K562 (cell line): Measurements from ENCODE around the gene TMEM116. TPM values are rescaled to one million over a fixed set of nuclear protein-coding genes. Genes with fewer than 3 reads are reported as not detected.

Source experiments
- C11orf30 ChIP-seq: fragments of 450-650 bp; IDR thresholded peaks from 2 replicates; pipeline ENCODE4 v1.6.1; 2016; ENCODE audit warnings: low read depth, mild to moderate bottlenecking
- CBFA2T3 ChIP-seq: fragments of 450-650 bp; IDR thresholded peaks from 2 replicates; pipeline ENCODE4 v1.6.1; 2017
- ELF1 ChIP-seq: fragments of 200-800 bp; sonication (Bioruptor generic); IDR thresholded peaks from 2 replicates; pipeline ENCODE4 v1.6.1; 2016; ENCODE audit warnings: missing genetic modification characterization, missing compliant biosample characterization
- MEIS2 ChIP-seq: fragments of 450-650 bp; IDR thresholded peaks from 2 replicates; pipeline ENCODE4 v1.6.1; 2014; ENCODE audit warnings: mild to moderate bottlenecking; ENCODE audit not compliant: partially characterized antibody
- NRF1 ChIP-seq, 2 experiments: fragments of 450-650 bp; IDR thresholded peaks in 1 of 2; conservative IDR thresholded peaks in 1 of 2; 2 replicates each; pipeline ENCODE4 v1.6.1; 2014; ENCODE audit warnings: mild to moderate bottlenecking in 2 of 2
- SMAD3 ChIP-seq: fragments of 450-650 bp; formaldehyde crosslinking; conservative IDR thresholded peaks from 2 replicates; pipeline ENCODE4 v1.4.0; 2020; ENCODE audit warnings: mild to moderate bottlenecking
- SMARCC2 ChIP-seq: fragments of 450-650 bp; IDR thresholded peaks from 2 replicates; pipeline ENCODE4 v1.6.1; 2017; ENCODE audit warnings: antibody characterized with exemption, moderate library complexity, mild to moderate bottlenecking, low read depth
- TAF1 ChIP-seq: IDR thresholded peaks from 2 replicates; pipeline ENCODE4 v1.6.1; 2011; ENCODE audit warnings: mild to moderate bottlenecking, low read length, moderate library complexity; ENCODE audit not compliant: insufficient read depth, control insufficient read depth, severe bottlenecking; ENCODE audit errors: extremely low read depth
- TCF3 ChIP-seq: sonication (generic); formaldehyde crosslinking; IDR thresholded peaks from 2 replicates; pipeline ENCODE4 v1.4.0; 2020; ENCODE audit warnings: mild to moderate bottlenecking, missing genetic modification reagents
- U2AF1 ChIP-seq: fragments of 200-400 bp; formaldehyde crosslinking; optimal IDR thresholded peaks from 2 replicates; pipeline ENCODE3; 2017; ENCODE audit warnings: mild to moderate bottlenecking, low read depth, low read length, moderate library complexity
- ZNF134 ChIP-seq: fragments of 250-450 bp; sonication (Bioruptor Pico); conservative IDR thresholded peaks from 2 replicates; pipeline ENCODE4 v1.4.0; 2020
- ZNF316 ChIP-seq: fragments of 450-650 bp; IDR thresholded peaks from 2 replicates; pipeline ENCODE4 v1.6.1; 2016
- polyA plus RNA-seq, 8 experiments: library from polyadenylated mRNA; depleted of rRNA in 4 of 8; stranded (reverse) in 5 of 8; unstranded in 3 of 8; fragments of >200 nt; fragmentation: Nextera tagmentation in 2 of 8; fragmentation: Illumina TruSeq in 1 of 8; extraction: Ambion mirVana in 2 of 8; extraction: Trizol in 1 of 8; gene quantifications; 2 replicates each; pipeline versions ENCODE4 v1.2.1 to v1.2.3, GENCODE V29; 2011 to 2014; ENCODE audit warnings: inconsistent platforms in 1 of 8, missing spikeins in 1 of 8
- total RNA-seq, 7 experiments: library from RNA; depleted of rRNA in 6 of 7; stranded (reverse); fragments of >200 nt in 6 of 7; fragmentation: Illumina TruSeq in 2 of 7; extraction: Trizol in 2 of 7; gene quantifications; 2 replicates each; pipeline versions ENCODE4 v1.2.1 to v1.2.3, GENCODE V29; 2011 to 2021; ENCODE audit warnings: low replicate concordance in 1 of 7
- TF ChIP-seq, protein P1 (sequence below): fragments of 450-650 bp; IDR thresholded peaks from 2 replicates; pipeline ENCODE4 v1.6.1; 2017; ENCODE audit warnings: antibody characterized with exemption, mild to moderate bottlenecking
- TF ChIP-seq, protein P2 (sequence below), 2 experiments: fragments of 150-350 bp in 1 of 2; IDR thresholded peaks; 2 replicates each; pipeline ENCODE4 v1.6.1; 2012 to 2016; ENCODE audit warnings: low read depth in 2 of 2, low read length in 2 of 2, mild to moderate bottlenecking in 1 of 2, moderate library complexity in 1 of 2
- TF ChIP-seq, protein P3 (sequence below): fragments of 250-450 bp; sonication (Bioruptor Pico); IDR thresholded peaks from 2 replicates; pipeline ENCODE4 v1.5.0; 2020; ENCODE audit warnings: mild to moderate bottlenecking
- TF ChIP-seq, protein P4 (sequence below): IDR thresholded peaks from 3 replicates; pipeline ENCODE4 v1.6.1; 2011; ENCODE audit warnings: borderline replicate concordance, mild to moderate bottlenecking; ENCODE audit not compliant: insufficient read length, insufficient read depth
- TF ChIP-seq, protein P5 (sequence below), 2 experiments: fragments of 250-450 bp in 1 of 2; fragments of 450-650 bp in 1 of 2; sonication (Bioruptor Pico) in 1 of 2; IDR thresholded peaks; 2 replicates each; pipeline versions ENCODE4 v1.6.1 to v1.8.0; 2016 to 2021; ENCODE audit warnings: mild to moderate bottlenecking in 2 of 2, moderate library complexity in 2 of 2, missing compliant biosample characterization in 1 of 2, missing genetic modification characterization in 1 of 2

TMEM116 gene
- total and polyA plus RNA-seq, 9 of the 15 experiments (the other 6 are each of a cell fraction or from before 2014, with no cell fraction given), result 5.2 to 78.6 (median 13.9) TPM

DNA sequence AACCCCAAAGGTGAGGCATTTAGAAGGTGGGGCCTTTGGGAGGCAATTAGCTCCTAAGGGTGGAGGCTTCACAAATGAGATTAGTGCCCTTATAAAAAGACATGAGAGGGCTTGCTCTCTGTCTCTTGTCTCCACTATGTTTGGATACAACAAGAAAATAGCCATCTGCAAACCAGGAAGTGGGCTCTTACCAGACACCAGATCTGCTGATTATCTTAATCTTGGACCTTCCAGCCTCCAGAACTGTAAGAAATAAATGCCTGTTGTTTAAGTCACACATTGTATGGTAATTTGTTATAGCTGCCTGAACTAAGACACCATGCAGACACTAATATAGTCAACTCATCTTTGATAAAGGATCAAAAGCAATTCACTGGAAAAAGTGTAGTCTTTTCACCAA is 34.4 kb downstream of the TMEM116 start (continued):
- TF ChIP-seq, protein P1, sequence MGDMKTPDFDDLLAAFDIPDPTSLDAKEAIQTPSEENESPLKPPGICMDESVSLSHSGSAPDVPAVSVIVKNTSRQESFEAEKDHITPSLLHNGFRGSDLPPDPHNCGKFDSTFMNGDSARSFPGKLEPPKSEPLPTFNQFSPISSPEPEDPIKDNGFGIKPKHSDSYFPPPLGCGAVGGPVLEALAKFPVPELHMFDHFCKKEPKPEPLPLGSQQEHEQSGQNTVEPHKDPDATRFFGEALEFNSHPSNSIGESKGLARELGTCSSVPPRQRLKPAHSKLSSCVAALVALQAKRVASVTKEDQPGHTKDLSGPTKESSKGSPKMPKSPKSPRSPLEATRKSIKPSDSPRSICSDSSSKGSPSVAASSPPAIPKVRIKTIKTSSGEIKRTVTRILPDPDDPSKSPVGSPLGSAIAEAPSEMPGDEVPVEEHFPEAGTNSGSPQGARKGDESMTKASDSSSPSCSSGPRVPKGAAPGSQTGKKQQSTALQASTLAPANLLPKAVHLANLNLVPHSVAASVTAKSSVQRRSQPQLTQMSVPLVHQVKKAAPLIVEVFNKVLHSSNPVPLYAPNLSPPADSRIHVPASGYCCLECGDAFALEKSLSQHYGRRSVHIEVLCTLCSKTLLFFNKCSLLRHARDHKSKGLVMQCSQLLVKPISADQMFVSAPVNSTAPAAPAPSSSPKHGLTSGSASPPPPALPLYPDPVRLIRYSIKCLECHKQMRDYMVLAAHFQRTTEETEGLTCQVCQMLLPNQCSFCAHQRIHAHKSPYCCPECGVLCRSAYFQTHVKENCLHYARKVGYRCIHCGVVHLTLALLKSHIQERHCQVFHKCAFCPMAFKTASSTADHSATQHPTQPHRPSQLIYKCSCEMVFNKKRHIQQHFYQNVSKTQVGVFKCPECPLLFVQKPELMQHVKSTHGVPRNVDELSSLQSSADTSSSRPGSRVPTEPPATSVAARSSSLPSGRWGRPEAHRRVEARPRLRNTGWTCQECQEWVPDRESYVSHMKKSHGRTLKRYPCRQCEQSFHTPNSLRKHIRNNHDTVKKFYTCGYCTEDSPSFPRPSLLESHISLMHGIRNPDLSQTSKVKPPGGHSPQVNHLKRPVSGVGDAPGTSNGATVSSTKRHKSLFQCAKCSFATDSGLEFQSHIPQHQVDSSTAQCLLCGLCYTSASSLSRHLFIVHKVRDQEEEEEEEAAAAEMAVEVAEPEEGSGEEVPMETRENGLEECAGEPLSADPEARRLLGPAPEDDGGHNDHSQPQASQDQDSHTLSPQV, result peak; percentile 60; the same call in 1 of the 2 replicates
- TF ChIP-seq C11orf30, result 0 out of 2 replicates have a peak, but pooled peaks have one; percentile 4
- TF ChIP-seq, protein P2, sequence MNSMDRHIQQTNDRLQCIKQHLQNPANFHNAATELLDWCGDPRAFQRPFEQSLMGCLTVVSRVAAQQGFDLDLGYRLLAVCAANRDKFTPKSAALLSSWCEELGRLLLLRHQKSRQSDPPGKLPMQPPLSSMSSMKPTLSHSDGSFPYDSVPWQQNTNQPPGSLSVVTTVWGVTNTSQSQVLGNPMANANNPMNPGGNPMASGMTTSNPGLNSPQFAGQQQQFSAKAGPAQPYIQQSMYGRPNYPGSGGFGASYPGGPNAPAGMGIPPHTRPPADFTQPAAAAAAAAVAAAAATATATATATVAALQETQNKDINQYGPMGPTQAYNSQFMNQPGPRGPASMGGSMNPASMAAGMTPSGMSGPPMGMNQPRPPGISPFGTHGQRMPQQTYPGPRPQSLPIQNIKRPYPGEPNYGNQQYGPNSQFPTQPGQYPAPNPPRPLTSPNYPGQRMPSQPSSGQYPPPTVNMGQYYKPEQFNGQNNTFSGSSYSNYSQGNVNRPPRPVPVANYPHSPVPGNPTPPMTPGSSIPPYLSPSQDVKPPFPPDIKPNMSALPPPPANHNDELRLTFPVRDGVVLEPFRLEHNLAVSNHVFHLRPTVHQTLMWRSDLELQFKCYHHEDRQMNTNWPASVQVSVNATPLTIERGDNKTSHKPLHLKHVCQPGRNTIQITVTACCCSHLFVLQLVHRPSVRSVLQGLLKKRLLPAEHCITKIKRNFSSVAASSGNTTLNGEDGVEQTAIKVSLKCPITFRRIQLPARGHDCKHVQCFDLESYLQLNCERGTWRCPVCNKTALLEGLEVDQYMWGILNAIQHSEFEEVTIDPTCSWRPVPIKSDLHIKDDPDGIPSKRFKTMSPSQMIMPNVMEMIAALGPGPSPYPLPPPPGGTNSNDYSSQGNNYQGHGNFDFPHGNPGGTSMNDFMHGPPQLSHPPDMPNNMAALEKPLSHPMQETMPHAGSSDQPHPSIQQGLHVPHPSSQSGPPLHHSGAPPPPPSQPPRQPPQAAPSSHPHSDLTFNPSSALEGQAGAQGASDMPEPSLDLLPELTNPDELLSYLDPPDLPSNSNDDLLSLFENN (IDR thresholded peaks at IDR 0.05; ENCODE audit: low read depth in 2 of 2, low read length in 2 of 2), result no peak
- TF ChIP-seq TCF3 (CRISPR knock-in tag), result peak; percentile 43; the same call in 1 of the 2 replicates
- TF ChIP-seq, protein P3, sequence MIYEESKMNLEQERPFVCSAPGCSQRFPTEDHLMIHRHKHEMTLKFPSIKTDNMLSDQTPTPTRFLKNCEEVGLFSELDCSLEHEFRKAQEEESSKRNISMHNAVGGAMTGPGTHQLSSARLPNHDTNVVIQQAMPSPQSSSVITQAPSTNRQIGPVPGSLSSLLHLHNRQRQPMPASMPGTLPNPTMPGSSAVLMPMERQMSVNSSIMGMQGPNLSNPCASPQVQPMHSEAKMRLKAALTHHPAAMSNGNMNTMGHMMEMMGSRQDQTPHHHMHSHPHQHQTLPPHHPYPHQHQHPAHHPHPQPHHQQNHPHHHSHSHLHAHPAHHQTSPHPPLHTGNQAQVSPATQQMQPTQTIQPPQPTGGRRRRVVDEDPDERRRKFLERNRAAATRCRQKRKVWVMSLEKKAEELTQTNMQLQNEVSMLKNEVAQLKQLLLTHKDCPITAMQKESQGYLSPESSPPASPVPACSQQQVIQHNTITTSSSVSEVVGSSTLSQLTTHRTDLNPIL, result no peak
- TF ChIP-seq SMARCC2, result peak; percentile 53; the same call in 1 of the 2 replicates
- TF ChIP-seq MEIS2, result peak; percentile 25
- TF ChIP-seq, protein P4, sequence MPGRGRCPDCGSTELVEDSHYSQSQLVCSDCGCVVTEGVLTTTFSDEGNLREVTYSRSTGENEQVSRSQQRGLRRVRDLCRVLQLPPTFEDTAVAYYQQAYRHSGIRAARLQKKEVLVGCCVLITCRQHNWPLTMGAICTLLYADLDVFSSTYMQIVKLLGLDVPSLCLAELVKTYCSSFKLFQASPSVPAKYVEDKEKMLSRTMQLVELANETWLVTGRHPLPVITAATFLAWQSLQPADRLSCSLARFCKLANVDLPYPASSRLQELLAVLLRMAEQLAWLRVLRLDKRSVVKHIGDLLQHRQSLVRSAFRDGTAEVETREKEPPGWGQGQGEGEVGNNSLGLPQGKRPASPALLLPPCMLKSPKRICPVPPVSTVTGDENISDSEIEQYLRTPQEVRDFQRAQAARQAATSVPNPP, result no peak
- TF ChIP-seq, protein P5, sequence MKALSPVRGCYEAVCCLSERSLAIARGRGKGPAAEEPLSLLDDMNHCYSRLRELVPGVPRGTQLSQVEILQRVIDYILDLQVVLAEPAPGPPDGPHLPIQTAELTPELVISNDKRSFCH (CRISPR knock-in tag; IDR thresholded peaks at IDR 0.05), result no peak
- TF ChIP-seq, protein P5 (tag; IDR thresholded peaks at IDR 0.05), result no peak
- TF ChIP-seq ZNF316, result 0 out of 2 replicates have a peak, but pooled peaks have one; percentile 2
- TF ChIP-seq U2AF1, result no peak
- TF ChIP-seq NRF1 (conservative IDR thresholded peaks at IDR 0.05 in 1 of 2, IDR thresholded peaks at IDR 0.05 in 1 of 2), result no peak
- TF ChIP-seq ELF1 (tag), result peak; percentile 83
- TF ChIP-seq TAF1, result no peak
- TF ChIP-seq CBFA2T3, result peak; percentile 61
- TF ChIP-seq ZNF134, result 0 out of 2 replicates have a peak, but pooled peaks have one; percentile 21
- no peak for TF ChIP-seq SMAD3 (CRISPR knock-in tag)
